Stimulated activated CD4-positive, alpha-beta T cell treated with anti-CD3 and anti-CD28 coated beads, Interleukin-2, amount 100 ng/mL, for 4 hours (primary cell): ENCODE data around the gene CTR9.

ENCODE experiments used
- DNase-seq: peaks from one replicate; pipeline ENCODE4 v3.0.0-alpha.2; 2020; ENCODE audit warnings: low read depth

CTR9 gene

DNA sequence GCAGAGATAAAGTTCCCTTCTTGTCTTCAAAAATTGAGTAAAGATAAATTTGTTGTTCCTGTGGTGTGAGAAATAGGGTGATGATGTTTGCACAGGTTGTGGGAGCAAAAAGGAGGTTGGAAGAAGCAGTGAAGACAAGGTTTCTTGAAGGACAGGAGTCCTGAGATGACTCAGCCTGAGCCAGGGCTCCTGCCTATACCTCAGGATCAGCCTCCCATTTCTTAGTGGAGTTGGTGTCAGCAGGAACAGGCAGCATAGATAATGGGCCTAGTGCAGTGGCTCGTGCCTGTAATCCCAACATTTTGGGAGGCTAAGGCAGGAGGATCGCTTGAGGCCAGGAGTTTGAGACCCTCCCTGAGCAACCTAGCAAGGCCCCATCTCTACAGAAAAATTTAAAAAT, 29.0 kb downstream of the CTR9 start:
- DNase-seq: no peak

DNA sequence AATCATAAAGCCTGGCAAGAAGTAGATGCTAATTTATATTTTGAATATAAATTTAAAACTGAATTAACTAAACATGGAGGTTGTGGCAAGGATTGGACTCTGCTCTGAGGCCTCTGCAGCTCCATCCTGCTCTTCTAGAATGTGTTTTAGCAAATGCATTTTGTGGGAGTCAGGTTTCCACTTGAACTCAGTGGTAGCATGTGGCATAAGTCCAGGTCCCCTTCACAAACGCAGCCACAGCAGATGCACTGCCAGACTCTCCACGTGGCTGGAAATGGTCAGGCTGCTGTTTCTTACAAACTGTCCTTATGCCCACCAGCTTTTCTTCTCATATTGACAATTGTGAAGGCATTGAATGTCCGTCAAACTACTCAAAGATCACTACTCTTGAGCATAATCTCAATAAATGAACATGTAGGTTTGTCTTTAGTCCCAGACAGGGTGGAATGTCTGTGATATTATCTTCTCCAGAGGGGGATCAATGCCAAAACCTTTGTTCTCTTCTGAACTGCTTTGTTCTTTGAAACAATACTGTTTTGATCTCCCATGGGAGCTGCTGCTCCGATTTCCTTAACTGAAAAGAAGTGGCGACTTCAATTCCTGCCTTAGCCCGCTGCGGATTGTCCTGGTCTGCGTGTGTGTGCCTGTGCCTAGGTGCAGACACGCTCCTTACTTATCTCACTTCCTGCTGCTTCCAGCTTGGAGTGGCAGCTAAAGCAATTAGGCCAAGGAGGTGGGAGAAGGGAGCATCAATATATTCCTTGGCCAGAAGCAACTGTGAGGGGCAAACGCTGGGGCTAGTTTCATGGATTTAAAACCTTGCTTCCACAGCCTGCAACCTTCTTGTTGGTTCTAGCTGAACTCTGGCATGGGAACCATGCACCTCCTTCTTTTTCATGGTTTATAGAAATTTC, 33.4 kb downstream of the CTR9 start:
- DNase-seq: no peak

DNA sequence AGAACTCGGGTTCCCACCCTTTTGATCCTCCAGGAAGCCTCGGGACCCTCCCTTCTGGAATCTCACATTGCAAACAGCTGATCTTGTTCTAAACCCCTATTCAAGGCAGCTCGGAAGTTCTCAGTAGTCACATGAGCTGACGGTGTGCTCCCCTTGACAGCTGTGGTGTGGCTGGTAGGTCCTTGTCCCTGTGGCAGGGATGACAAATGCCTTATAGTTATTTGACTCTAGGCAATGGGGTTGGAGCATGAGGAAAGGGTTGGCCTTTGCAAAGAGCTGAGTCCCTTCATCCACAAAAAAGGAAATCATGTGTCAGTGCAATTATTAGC, 34.1 kb downstream of the CTR9 start:
- no peak for DNase-seq

DNA sequence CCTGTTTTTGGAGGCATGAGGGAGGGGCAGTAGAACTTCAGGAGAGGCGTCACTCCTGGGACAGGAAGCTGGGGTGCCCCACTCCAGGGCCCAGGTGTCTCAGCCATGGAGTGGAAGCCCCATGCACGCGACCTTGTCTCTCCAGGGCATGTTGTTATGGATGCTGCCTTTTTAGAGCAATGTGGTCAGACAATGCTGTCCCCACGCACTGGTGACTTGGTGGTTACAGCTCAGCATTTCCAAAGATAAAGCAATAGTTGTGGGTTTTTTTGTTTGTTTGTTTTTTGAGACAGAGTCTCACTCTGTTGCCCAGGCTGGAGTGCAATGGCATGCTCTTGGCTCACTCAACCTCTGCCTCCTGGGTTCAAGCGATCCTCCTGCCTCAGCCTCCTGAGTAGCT, 35.4 kb downstream of the CTR9 start:
- no peak for DNase-seq

DNA sequence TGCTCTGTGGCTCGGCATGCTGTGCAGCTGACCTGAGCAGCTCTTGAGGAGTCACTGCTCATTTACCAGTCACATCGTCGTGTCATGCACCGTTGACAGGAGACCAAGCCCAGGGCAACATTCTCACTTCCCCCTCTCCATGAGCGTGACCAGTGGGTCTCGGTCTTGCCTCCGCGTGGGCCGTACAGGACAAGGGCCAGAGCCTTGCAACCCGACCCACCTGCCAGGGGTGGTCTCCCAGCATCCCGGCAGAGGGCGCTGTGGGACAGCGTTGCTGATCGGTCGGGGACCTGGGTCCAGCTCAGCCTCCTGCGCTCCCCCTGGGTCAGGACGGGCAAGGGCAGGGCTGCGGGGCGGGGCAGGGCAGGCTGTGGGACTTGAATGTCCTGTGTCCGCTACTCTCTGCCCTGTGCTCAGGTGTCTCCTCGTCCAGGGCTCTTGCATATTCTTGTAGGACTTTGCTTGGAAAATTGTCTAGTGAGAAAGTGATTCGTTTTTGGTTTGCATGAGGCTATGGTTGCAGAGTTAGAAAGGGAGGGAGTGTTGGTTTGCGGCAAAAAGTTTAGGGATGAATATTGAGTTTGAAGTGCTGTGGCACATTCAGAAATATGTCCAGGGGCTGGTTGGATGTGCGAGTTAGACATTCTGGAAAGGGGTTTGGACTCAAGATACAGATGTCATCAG, 41.5 kb downstream of the CTR9 start:
- peak; percentile 70 for DNase-seq

DNA sequence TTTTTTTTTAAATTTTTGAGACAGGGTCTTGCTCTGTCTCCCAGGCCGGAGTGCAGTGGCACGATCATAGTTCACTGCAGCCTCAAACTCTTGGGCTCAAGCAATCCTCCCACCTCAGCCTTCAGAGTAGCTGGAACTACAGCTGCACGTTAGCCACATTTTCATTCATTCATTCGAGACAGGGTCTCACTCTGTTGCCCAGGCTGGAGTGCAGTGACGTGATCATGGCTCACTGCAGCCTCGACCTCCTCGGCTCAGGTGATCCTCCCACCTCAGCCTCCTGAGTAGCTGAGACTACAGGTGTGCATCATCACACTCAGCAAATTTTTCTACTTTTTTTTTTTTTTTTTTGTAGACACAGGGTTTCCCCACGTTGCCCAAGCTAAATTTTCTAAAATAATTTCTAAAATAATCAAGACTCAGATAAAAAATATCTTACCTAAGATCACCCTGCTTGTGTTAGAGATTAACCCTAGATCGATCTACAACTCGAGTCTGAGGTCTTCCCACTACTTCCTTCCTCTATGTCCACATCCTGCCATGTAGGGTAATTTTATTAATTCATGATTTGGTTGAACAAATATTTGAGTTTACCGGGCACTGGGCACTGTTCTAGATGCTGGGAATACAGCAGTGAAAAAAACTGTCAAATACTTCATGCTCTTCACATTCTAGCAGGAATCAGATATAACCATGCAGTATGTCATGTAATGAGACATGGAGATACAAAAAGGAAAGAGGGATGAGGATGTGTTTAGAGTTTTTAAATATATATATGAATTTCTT, 42.6 kb downstream of the CTR9 start:
- no peak for DNase-seq

DNA sequence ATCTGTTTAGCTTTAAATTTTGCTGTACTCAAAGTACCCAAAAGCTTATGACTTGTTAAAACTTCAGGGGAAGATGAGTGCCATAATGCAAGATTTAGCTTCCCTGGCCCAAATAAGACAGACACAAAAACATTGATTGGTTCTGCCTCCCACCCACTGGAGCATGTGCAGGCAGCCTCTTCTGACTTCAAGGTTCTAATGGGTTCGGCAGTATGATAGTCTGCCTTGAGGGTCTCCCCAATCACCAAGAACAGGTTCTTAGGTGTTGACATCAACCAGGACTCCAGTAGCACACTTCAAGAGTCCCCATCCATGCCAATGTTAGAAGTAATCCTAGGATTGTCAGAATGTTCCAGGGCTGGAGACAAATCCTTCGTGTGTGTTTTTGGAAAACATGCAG, 45.1 kb downstream of the CTR9 start:
- no peak for DNase-seq

DNA sequence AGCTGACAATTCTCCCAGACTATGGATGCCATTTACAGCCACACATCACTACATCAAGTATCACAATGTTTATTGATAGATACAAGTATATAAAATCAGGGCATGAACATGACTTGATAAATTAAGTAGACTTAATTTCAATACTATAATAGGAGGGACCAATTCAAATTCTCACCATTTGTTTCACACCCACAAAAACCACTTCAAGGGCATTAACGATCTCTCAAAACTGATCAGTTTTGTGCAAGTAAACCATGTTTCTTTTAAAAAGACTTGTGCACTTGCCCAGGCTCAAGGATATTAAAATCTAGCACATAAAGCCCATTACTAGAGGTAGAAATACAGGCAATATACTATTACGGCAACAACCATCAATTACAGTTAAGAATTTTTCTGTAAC, 46.0 kb downstream of the CTR9 start:
- DNase-seq: no peak

DNA sequence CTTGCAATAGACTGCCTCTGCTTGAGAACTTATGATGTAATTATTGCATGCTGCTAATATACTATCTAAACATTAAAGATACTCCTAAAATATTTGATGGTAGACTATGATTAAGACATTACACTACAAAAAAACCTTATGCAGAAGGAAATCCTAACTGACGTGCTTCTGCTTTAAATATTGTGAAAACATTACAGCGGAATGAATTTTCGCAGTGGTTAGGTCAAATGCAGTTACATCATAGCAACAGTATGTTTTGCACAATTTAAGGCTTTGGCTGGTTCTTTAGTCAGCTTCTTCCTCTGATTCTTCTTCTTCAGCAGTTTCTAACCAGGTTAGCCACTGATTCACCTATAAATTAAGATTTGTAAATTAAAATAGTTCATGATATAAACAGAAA, 46.5 kb downstream of the CTR9 start:
- DNase-seq: no peak

DNA sequence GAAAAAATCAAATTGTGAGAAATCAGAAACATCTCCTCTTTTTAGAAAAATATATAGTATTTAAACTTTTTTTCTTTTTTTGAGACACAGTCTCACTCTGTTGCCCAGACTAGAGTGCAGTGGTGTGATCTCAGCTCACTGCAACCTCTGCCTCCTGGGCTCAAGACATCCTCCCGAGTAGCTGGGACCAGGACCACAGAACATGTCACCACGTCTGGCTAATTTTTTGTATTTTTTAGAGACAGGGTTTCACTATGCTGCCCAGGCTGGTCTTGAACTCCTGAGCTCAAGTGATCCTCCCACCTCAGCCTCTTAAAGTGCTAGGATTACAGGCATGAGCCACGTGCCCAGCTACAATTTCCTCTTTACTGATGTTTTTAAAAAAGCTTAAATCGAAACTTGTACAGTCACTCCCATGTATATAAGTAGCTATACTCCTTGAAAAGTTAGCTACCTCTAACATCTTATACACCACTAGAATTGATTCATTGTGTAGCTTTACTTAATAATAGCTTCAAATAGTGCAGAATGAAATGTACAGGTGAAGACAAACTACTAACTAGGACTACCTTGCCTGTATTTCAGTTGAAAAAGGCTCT, 47.4 kb downstream of the CTR9 start:
- no peak for DNase-seq

DNA sequence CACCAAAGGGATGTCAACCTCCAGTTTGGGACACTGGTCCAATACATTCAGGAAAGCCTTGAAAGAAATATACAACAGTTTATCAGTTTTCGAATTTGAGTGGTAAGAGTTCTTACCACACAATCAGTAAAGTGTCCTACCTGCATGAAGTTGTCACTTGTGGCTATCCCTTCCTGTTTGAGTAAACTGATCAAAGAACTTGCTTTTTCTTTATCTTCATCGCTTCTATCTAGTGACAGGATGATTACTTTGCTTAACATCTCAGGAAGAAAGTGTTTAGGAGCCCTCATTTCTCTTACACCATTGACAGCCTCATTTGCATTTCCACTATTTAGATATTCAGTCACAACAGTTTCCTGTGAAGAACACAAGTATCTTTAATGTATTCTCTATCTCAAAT, 49.2 kb downstream of the CTR9 start:
- no peak for DNase-seq

DNA sequence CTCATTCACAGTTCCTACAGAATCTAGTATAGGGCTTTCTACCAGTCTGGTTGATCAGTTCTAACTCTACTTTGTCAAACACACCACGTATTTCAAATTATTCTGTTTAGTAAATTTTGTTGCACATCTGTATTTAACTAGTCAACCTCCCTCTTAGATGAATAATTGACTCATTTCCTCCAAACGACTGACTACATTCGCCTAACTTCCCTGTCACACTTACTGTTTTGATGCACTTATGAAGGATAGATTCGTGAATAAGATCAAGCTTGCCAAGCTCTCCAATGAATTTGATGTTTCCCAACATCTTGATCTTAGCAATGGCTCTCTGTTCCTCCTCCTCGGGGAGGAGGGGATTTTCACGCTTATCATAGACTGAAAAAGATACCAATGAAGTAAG, 52.6 kb downstream of the CTR9 start:
- no peak for DNase-seq

DNA sequence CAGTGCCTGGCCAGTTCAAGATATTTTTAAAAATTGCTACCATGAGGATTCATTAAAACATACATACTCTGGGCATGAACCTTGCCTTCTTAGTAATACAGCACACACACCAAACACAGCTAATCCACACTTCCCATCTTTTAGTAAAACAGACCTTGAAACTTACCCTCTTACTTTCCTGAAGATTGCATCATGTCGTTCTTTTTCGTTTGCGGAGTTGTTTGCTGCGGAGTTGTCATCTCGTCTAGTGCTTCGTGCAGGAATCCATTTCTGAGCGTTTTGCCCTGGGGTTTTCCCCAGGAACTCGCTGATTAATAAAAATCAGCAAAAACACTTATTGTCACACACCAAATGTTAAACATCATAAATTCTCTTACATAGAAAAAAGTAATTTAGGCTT, 54.7 kb downstream of the CTR9 start:
- DNase-seq: no peak

DNA sequence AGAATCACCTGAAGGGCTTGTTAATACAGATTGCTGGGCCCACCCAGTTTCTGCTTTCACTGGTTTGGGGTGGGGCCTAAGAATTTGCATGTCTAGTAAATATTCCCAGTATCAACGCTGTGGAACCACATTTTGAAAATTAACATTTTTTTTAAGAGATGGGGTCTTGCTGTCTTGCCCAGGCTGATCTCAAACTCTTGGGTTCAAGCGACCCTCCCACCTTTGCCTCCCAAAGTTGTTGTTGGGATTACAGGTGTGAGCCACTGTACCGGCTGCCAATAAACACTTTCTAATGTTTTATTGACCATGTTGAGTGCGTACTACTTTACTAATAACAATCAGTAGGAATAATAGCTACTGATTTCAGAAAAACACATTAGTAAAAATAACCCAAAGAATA, 55.2 kb downstream of the CTR9 start:
- DNase-seq: no peak

DNA sequence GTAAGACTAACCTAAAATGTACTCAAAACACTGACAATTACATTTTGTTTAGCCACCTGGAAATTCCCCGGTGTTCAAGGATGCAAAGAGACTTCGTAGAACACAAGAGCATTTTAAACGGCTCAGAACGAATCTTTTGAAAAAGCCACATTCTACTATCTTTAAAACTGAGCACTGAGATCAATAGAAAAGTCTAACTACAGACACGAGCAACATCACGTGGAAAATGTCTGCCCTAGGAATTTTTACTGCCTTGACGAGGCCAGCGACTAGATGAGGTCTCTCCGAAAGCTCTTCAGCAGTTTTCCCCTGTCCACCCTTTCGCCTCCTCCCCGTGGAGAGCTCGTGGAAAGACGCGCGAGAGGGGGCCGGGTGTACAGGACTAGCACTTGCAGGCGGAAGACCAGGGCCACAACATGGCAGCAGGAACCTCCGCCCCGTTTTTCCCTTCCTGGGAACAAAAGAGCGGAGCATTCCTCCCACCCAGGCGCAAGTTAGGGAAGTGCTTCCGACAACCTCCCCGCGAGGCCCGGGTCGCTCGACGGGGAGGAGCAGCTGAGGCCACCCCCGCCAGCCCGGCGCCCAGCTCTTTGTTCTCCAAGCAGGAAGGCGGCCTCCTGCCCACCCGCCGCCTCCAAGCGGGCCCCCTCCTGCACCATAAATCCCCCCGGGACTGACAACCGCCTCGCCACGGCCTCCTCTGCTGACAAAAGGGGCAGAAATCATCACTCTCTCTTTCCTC, 56.6 kb downstream of the CTR9 start:
- DNase-seq: peak; percentile 29

DNA sequence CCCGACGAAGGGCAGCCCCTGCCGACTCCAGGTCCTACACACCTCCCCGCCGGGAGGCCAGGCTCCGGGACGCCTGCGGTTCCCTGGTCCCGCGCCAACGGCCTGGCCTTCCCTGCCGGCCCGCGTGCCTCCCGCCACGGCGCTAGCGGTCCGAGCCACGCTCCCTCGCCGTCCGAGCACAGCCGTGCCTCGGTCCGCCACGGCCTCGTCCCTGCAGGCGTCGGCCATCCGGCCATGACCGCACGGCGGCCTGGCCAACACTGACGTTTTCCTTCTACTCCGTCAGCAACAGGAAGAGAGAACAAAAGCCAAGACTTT, 57.1 kb downstream of the CTR9 start:
- DNase-seq: no peak

DNA sequence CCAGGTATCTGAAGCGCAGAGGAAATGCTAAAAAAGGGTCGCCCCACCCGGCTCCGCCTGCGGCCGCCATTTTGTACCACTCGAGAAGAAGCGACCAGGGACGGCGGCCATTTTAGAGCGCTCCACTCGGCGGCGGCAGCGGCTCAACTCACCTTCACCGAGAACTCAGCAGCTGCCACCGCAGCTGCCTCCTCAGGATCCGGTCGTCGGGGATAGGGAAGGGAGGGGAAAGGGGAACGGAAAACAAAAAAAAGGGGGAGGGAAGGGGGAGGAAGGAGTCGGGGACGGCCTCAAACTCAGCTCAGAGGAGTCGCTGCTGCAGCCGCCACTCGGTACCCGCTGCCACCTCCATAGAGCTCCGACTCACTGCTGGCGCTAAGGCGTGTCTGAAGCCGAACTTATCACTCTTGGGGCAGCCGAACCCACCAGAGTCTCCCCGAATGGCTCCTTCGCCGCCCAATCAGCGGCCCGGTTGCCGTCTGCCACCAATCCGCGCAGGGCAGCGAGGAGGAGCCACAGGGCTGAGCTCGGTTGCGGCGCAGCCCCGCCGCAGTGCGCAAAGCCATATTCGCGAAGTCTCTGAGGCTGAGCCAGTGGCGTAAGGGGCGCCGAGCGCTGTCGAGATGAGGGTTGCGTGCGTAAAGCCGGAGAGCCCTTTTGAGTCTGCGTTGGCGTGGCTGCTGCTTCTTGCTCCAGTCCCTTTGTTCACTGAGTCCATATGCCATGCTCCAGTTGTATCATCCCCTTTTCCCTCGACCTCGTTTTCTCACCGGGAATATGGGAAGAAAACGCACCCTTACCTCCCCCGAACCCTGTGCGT, 57.7 kb downstream of the CTR9 start, which contains the start of gene EIF4G2:
EIF4G2 (minus strand) TSS at position 374 of the 820 bp plus-strand sequence.
- DNase-seq: peak; percentile 98

DNA sequence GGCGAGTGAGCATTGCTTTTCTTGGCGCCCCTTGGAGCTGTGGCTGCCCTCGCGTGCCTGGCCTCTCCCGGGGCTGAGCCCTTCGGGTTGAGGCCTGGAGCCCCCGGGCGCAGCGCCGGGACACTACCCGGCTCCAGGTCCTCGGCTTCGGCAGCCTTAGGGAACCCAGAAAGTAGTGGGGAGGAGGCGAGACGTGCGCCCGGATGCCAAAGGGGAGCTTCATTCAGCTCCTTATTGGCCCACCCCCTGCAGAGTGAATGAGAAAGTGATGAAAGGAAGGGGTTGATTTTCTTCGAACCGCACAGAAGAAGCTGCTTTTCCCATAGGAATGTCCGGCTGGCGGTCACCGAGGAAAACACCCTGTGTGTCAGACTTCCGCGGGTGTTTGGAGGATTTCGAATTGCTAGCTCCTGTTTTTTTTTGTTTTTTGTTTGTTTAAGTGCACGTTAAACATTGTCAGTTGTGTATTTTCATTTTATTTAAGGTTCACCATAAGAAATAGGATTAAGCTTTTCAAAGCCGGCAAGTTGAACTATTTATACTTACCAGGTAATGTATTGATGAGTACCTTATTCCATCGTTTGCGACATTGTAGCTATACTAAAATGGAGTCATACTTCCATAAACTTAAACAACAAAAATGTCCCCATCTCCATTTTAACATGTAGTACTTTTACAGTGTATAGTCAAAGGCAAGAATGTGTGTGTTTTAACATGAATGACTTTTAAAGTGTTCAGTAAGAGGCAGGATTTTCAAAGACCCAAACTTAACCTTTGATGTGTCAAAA, 58.5 kb downstream of the CTR9 start:
- DNase-seq: peak; percentile 22

DNA sequence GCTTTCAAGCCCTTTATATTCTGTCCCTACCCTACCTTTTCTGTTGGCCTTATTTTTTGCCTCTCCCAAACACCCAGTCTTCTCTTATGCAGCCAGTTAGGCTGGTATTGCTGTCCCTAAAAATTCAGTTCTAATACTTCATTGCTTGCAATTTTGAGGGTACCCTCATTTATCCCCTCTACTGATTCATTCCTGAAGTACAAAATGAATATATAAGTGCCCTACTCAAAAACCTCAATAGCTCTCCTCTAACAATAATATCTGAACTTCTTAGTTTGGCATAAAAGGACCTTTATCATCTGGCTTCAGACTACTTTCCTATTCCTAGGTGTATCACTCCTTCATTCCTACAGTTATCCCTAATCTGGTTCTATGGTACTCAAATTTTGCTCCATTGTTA, 62.9 kb downstream of the CTR9 start:
- no peak for DNase-seq

DNA sequence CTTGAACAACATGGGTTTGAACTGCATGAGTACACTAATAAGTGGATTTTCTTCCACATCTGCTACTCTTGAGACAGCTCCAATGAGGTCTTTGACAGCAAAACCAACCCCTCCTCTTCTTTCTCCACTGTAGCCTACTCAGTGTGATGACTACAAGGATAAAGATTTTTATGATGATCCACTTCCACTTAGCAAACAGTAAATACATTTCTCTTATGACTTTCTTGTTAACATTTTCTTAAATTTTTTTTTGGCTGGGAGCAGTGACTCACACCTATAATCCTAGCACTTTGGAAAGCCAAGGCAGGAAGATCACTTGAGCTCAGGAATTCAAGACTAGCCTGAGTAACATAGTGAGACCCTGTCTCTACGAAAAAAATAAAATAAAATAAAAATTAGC, 67.5 kb downstream of the CTR9 start:
- DNase-seq: no peak
